Thoracic aorta (tissue), 2 donors: ENCODE results near the gene PRKAB2. TPM values are rescaled to one million over a fixed set of nuclear protein-coding genes. Genes with fewer than 3 reads are reported as not detected.
"Not testable (repeated sequence)": the region's sequence is repeated elsewhere in the genome, so short reads cannot be mapped to it uniquely, and the experiment has no call there.

Experiments
- ATAC-seq: fragments of 150-250 bp; one replicate; pipeline ENCODE4 v1.8.0; 2017; ENCODE audit warnings: low read depth; ENCODE audit not compliant: insufficient number of reproducible peaks, low FRiP score
- DNase-seq: peaks from one replicate; pipeline ENCODE4 v3.0.0-alpha.2; 2020; ENCODE audit warnings: low spot score
- H3K27ac ChIP-seq, 2 donors: fragments of 200-600 bp; sonication (generic); 1 replicate in 1 of 2; 2 replicates in 1 of 2; pipeline ENCODE4 v1.5.1; 2016; ENCODE audit warnings: mild to moderate bottlenecking in 2 of 2, moderate library complexity in 2 of 2
- H3K27me3 ChIP-seq: fragments of 200-600 bp; sonication (generic); replicated peaks from 2 replicates; pipeline ENCODE4 v1.6.0; 2016; ENCODE audit warnings: mild to moderate bottlenecking; ENCODE audit not compliant: insufficient read depth
- H3K36me3 ChIP-seq: fragments of 200-600 bp; sonication (generic); one replicate; pipeline ENCODE4 v1.5.1; 2016
- H3K4me1 ChIP-seq, 2 donors: fragments of 200-600 bp; sonication (generic); 1 replicate in 1 of 2; 2 replicates in 1 of 2; pipeline versions ENCODE4 v1.5.1 to v1.6.0; 2016; ENCODE audit warnings: low read depth in 2 of 2, mild to moderate bottlenecking in 1 of 2; ENCODE audit not compliant: control insufficient read depth in 1 of 2
- H3K4me3 ChIP-seq: fragments of 200-600 bp; sonication (generic); 2 replicates; pipeline ENCODE4 v1.5.1; 2016; ENCODE audit warnings: mild to moderate bottlenecking
- H3K9me3 ChIP-seq: fragments of 200-600 bp; sonication (generic); 2 replicates; pipeline ENCODE4 v1.5.1; 2016
- total RNA-seq, 2 donors: library from RNA; depleted of rRNA; stranded (reverse); fragments of >200 nt; gene quantifications; one replicate each; pipeline versions ENCODE4 v1.1.0 to v1.2.3, GENCODE V29; 2016
- TF ChIP-seq, protein P1 (sequence below): fragments of 200-600 bp; sonication (generic); IDR thresholded peaks from one replicate; pipeline ENCODE4 v1.5.1; 2019; ENCODE audit warnings: antibody characterized with exemption

The PRKAB2 gene
- total RNA-seq, 2 donors from 2014 or later: 19.5 to 20.8 TPM

DNA sequence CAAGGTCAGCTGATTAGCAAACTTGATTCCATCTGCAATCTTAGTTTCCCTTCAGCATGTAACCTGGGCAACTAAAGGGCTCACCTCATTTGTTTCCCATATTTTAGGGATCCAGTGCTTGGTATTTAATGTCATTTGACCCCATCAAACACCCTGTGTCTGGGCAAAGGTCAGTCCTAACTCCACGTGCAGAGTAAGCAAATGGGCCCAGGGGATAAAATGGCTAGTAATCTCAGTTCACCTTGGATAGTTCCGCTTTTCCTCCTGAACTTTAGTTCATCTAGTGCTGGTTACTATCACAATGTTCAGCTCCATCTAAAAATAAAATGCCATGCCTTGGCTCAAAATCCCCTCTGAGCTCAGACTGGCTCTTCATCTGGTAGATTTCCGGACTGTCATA, 19.5 kb downstream of the PRKAB2 start:
- H3K4me1 ChIP-seq: no peaks in the 10 kb centered on the region
- TF ChIP-seq, protein P1, sequence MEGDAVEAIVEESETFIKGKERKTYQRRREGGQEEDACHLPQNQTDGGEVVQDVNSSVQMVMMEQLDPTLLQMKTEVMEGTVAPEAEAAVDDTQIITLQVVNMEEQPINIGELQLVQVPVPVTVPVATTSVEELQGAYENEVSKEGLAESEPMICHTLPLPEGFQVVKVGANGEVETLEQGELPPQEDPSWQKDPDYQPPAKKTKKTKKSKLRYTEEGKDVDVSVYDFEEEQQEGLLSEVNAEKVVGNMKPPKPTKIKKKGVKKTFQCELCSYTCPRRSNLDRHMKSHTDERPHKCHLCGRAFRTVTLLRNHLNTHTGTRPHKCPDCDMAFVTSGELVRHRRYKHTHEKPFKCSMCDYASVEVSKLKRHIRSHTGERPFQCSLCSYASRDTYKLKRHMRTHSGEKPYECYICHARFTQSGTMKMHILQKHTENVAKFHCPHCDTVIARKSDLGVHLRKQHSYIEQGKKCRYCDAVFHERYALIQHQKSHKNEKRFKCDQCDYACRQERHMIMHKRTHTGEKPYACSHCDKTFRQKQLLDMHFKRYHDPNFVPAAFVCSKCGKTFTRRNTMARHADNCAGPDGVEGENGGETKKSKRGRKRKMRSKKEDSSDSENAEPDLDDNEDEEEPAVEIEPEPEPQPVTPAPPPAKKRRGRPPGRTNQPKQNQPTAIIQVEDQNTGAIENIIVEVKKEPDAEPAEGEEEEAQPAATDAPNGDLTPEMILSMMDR: no peak
- no peaks in the 10 kb centered on the region for H3K27me3 ChIP-seq
- H3K4me3 ChIP-seq: no peak overlapping the region
- no peak overlapping the region for H3K27ac ChIP-seq
- ATAC-seq: no peak
- no peaks in the 10 kb centered on the region for H3K9me3 ChIP-seq
- no peak for DNase-seq
- peaks cover 22% of the 10 kb centered on the region for H3K36me3 ChIP-seq

DNA sequence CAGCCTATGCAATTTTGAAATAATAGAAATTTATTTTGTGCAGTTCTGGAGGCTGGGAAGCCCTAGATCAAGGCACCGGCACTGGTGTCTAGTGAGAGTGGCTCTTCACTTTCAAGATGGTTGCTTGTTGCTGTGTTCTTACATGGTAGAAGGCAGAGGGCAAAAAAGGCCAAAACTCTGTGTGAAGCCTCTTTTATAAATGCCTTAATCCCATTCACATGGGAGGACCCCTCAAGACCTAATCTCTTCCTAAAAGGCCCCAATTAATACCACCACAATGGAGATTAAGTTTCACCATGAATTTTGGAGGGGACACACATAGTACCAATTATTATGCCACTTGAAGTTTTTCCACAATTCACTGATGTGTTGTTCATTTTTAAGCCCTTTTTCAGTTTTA, 21.0 kb downstream of the PRKAB2 start:
- ATAC-seq (no peak), DNase-seq (no peak)
- TF ChIP-seq, protein P1: no peak
- Histone ChIP-seq H3K36me3 (peaks cover 9% of the 10 kb centered on the region), H3K9me3 (no peaks in the 10 kb centered on the region), H3K27ac (no peak overlapping the region), H3K27me3 (no peaks in the 10 kb centered on the region), H3K4me3 (no peak overlapping the region), H3K4me1 (no peaks in the 10 kb centered on the region)

DNA sequence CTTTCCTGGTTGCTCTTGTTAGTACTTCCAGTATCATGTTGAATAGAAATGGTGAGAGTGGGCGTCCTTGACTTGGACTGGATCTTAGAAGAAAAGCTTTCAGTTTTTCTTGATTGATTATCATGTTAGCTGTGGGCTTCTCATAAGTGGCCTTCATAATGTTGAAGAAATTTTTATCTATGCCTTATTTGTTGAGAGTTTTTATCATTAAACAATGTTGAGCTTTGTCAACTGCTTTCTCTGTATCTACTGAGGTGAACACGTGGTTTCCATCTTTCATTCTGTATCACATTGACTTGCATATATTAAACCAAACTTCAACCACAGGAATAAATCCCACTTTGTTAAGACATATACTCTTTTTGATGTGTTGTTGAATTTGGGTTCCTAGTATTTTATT, 29.4 kb downstream of the PRKAB2 start:
- ATAC-seq: no peak
- Histone ChIP-seq H3K36me3 (no peaks in the 10 kb centered on the region), H3K4me3 (no peak overlapping the region), H3K9me3 (no peaks in the 10 kb centered on the region), H3K4me1 (no peaks in the 10 kb centered on the region), H3K27me3 (no peaks in the 10 kb centered on the region), H3K27ac (no peak overlapping the region)
- DNase-seq: no peak
- TF ChIP-seq, protein P1: no peak

DNA sequence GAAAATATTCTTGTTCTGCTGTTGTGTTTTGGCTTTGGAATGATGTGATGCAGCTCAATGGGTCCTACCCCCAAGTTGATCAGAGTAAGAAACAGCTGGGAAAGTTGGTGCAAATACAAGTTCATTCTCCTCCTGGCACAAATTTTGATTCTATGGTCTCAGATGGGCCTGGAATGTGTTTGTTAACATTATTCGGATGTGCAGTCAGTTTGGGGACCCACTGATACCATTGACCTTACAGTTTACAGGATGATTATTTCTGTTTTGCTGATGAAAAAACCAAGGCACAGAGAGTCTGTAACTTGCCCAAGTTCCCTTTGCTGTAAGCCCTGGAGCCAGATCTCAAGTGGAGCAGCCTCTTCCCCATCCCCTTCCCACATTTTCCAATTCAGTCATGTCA, 41.5 kb downstream of the PRKAB2 start:
- H3K27ac ChIP-seq, DNase-seq, H3K4me1 ChIP-seq, H3K4me3 ChIP-seq, H3K36me3 ChIP-seq, H3K9me3 ChIP-seq, H3K27me3 ChIP-seq, ATAC-seq: not testable (repeated sequence)

DNA sequence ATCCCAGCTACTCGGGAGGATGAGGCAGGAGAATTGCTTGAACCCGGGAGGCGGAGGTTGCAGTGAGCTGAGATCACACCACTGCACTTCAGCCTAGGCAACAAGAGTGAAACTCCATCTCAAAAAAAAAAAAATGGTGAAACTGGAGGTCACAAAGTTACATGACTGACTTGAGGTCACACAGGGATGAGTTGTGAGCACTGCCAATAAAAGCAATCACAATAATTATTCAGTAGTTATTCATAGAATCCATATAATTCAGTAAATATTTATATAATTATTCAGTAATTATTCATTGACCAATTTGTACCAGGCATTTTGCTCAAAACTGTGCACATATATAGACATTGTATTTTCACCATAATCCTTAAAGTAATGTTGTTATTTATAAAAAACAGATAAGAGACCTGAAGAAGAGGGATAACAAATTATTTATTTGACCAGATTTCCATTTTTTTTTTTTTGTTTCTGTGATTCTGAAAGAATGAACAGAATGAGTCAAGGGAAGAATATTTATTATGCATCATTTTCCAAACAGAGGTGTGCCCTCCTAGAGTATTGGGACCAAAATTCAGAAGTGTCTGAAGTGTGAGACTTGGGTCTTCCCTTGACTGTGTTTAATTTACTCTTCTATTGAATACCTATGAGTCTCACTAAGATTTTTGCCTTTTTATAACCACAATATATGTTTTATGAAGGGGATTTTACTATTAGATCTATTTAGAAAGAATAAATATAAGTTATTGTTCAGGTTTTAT, 43.0 kb downstream of the PRKAB2 start:
- ATAC-seq (no peak), DNase-seq (no peak)
- no peaks in the 10 kb centered on the region for H3K27me3 ChIP-seq
- no peak overlapping the region for H3K4me3 ChIP-seq
- no peaks in the 10 kb centered on the region for H3K9me3 ChIP-seq
- no peaks in the 10 kb centered on the region for H3K4me1 ChIP-seq
- TF ChIP-seq, protein P1: no peak
- no peaks in the 10 kb centered on the region for H3K36me3 ChIP-seq
- H3K27ac ChIP-seq: no peak overlapping the region

DNA sequence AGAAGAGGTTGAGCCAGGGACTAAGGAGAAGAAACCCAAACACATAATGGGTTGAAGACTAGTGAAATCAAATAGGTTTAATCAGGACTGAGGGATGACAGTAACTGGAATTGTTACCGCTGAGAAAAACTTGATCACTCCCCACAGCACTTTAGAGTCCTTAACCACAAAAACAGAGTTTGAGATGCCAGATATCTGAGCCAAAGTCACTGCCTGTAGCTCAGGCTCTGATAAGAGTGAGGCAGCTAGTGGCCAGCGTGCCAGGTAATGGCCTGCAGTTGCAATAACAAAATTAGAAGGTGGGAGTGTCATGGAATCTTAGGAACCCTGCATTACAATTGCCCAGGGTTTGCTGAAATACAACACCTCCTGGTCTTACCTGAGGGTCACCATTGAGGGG, 48.0 kb downstream of the PRKAB2 start:
- ATAC-seq (no peak), DNase-seq (no peak)
- no peaks in the 10 kb centered on the region for H3K9me3 ChIP-seq
- no peaks in the 10 kb centered on the region for H3K36me3 ChIP-seq
- H3K27ac ChIP-seq: no peak overlapping the region
- TF ChIP-seq, protein P1: no peak
- no peaks in the 10 kb centered on the region for H3K4me1 ChIP-seq
- H3K27me3 ChIP-seq: no peaks in the 10 kb centered on the region
- no peak overlapping the region for H3K4me3 ChIP-seq
